Endothelial cell of umbilical vein (primary cell): ENCODE results near the gene HIC2. TPM values are rescaled to one million over a fixed set of nuclear protein-coding genes. Genes with fewer than 3 reads are reported as not detected.

Experiments used
- BruUV-seq: library from RNA; stranded (reverse); fragments of 400-500 nt; replicated peaks from 2 replicates; lab custom pipeline; 2021; lab: Mats Ljungman, UMichigan
- CTCF ChIA-PET: fragments of 300-600, 350-600 bp; sonication (Branson Sonifier 250); formaldehyde crosslinking; loops from one replicate; lab custom pipeline; 2021; ENCODE audit warnings: antibody characterized with exemption, inconsistent platforms; lab: Charles Lee
- POLR2A ChIA-PET: fragments of 300-600, 350-600 bp; sonication (Branson Sonifier 250); formaldehyde crosslinking; loops from one replicate; lab custom pipeline; 2021; ENCODE audit warnings: antibody characterized with exemption, inconsistent platforms; lab: Charles Lee
- DNase-seq: peaks from one replicate; pipeline ENCODE4 v3.0.0-alpha.2; 2011; ENCODE audit warnings: low read depth, low spot score
- FAIRE-seq: peaks from 2 replicates; lab custom pipeline; 2011; peaks lifted over from hg19 to GRCh38; lab: Jason Lieb, UNC
- H2AFZ ChIP-seq: 2 replicates; pipeline ENCODE4 v1.6.0; 2012; ENCODE audit warnings: low read depth, low read length, control low read depth, inconsistent platforms
- H3K27ac ChIP-seq: 2 replicates; pipeline ENCODE4 v1.5.1; 2011; ENCODE audit warnings: low read depth, mild to moderate bottlenecking, control low read depth, low read length, moderate library complexity; ENCODE audit not compliant: insufficient read depth
- H3K27me3 ChIP-seq, 2 experiments: 2 replicates each; pipeline versions ENCODE4 v1.6.0 to v1.6.1; 2011; ENCODE audit warnings: low read length in 2 of 2, mixed read lengths in 1 of 2; ENCODE audit not compliant: control insufficient read depth in 2 of 2, insufficient read depth in 2 of 2
- H3K36me3 ChIP-seq, 2 experiments: 2 replicates in 1 of 2; 3 replicates in 1 of 2; pipeline ENCODE4 v1.5.1; 2011; ENCODE audit warnings: low read length in 2 of 2, mild to moderate bottlenecking in 1 of 2, moderate library complexity in 1 of 2; ENCODE audit not compliant: control insufficient read depth in 2 of 2, insufficient read depth in 2 of 2; ENCODE audit errors: extremely low read depth in 1 of 2
- H3K4me1 ChIP-seq: 3 replicates; pipeline ENCODE4 v1.5.1; 2011; ENCODE audit warnings: mild to moderate bottlenecking, low read length; ENCODE audit not compliant: control insufficient read depth, insufficient read depth; ENCODE audit errors: extremely low read depth
- H3K4me2 ChIP-seq: 2 replicates; pipeline ENCODE4 v1.6.1; 2011; ENCODE audit warnings: low read length, control low read depth, mixed read lengths; ENCODE audit not compliant: insufficient read depth
- H3K4me3 ChIP-seq, 3 experiments: fragments of 200-600 bp in 1 of 3; sonication (generic), shearing (Covaris generic) in 1 of 3; replicated peaks in 1 of 3; 2 replicates each; pipeline ENCODE4 v1.5.1; 2011 to 2016; ENCODE audit warnings: control low read depth in 3 of 3, low read length in 3 of 3, mild to moderate bottlenecking in 2 of 3, inconsistent platforms in 1 of 3, low read depth in 1 of 3, moderate library complexity in 1 of 3; ENCODE audit not compliant: insufficient read depth in 1 of 3
- H3K79me2 ChIP-seq: 2 replicates; pipeline ENCODE4 v1.6.0; 2012; ENCODE audit warnings: low read length, inconsistent platforms; ENCODE audit not compliant: control insufficient read depth, insufficient read depth
- H3K9ac ChIP-seq: replicated peaks from 2 replicates; pipeline ENCODE3; 2011; ENCODE audit warnings: low read length, control low read depth; ENCODE audit not compliant: insufficient read depth; ENCODE audit errors: extremely low read depth
- H3K9me1 ChIP-seq: replicated peaks from 3 replicates; pipeline ENCODE4 v1.6.0; 2011; ENCODE audit warnings: mild to moderate bottlenecking, low read length; ENCODE audit not compliant: control insufficient read depth, insufficient read depth; ENCODE audit errors: extremely low read depth
- H3K9me3 ChIP-seq: replicated peaks from 2 replicates; pipeline ENCODE4 v1.5.1; 2012; ENCODE audit warnings: low read length, inconsistent platforms; ENCODE audit not compliant: control insufficient read depth, insufficient read depth
- H4K20me1 ChIP-seq: replicated peaks from 2 replicates; pipeline ENCODE3; 2011; ENCODE audit warnings: mild to moderate bottlenecking, low read length; ENCODE audit not compliant: control insufficient read depth, insufficient read depth; ENCODE audit errors: extremely low read depth
- EZH2 ChIP-seq: IDR thresholded peaks from 2 replicates; pipeline ENCODE4 v1.6.1; 2012; ENCODE audit warnings: borderline replicate concordance, low read depth, mild to moderate bottlenecking, moderate library complexity, low read length, inconsistent platforms; ENCODE audit not compliant: severe bottlenecking
- FOS ChIP-seq: IDR thresholded peaks from 2 replicates; pipeline ENCODE4 v1.6.1; 2011; ENCODE audit warnings: mild to moderate bottlenecking, low read length, moderate library complexity, borderline replicate concordance; ENCODE audit not compliant: insufficient read depth
- GATA2 ChIP-seq: IDR thresholded peaks from 2 replicates; pipeline ENCODE4 v1.7.0; 2011; ENCODE audit warnings: low read depth, mild to moderate bottlenecking, moderate library complexity, mixed read lengths, low read length; ENCODE audit not compliant: insufficient read length, insufficient read depth
- JUN ChIP-seq: IDR thresholded peaks from 2 replicates; pipeline ENCODE4 v1.6.1; 2011; ENCODE audit warnings: borderline replicate concordance, low read depth; ENCODE audit not compliant: insufficient read length, insufficient read depth
- MYC ChIP-seq: IDR thresholded peaks from one replicate; pipeline ENCODE4 v1.6.1; 2011; ENCODE audit warnings: mild to moderate bottlenecking, low read depth, low read length
- POLR2A ChIP-seq: IDR thresholded peaks from 2 replicates; pipeline ENCODE4 v1.6.1; 2012; ENCODE audit warnings: low read depth, mild to moderate bottlenecking, control low read depth, low read length
- POLR2AphosphoS5 ChIP-seq: IDR thresholded peaks from 2 replicates; pipeline ENCODE4 v1.6.1; 2012; ENCODE audit warnings: low read depth, mild to moderate bottlenecking, control low read depth, low read length, moderate library complexity; ENCODE audit not compliant: insufficient read depth
- dilution Hi-C: fragments of 300-500 bp; cut with MboI; formaldehyde crosslinking; loops from one replicate; pipeline ENCODE4 v1.15.0; 2019; ENCODE audit warnings: low sequenced_read_pairs; ENCODE audit not compliant: extremely low pct_ligation_motif_present
- intact Hi-C: fragments of 100-400 bp; cut with micrococcal nuclease; formaldehyde crosslinking; loops from one replicate; pipeline ENCODE4 v1.10.0; 2022
- polyA plus RNA-seq, 4 experiments: library from polyadenylated mRNA; depleted of rRNA in 3 of 4; stranded (reverse) in 3 of 4; unstranded in 1 of 4; fragments of >200 nt; gene quantifications; 2 replicates each; pipeline versions ENCODE4 v1.2.1 to v1.2.3, GENCODE V29; 2011 to 2012; ENCODE audit warnings: missing spikeins in 1 of 4
- total RNA-seq: library from RNA; stranded (reverse); gene quantifications from 2 replicates; pipeline ENCODE4 v1.2.3, GENCODE V29; 2021
- TF ChIP-seq, protein P1 (sequence below), 2 donors: IDR thresholded peaks; 1 replicate in 1 of 2; 2 replicates in 1 of 2; pipeline ENCODE4 v1.5.1; 2011; ENCODE audit warnings: low read length in 2 of 2, mild to moderate bottlenecking in 2 of 2, moderate library complexity in 2 of 2, control low read depth in 1 of 2, inconsistent platforms in 1 of 2, low read depth in 1 of 2; ENCODE audit not compliant: insufficient read depth in 1 of 2; ENCODE audit errors: extremely low read depth in 1 of 2
- TF ChIP-seq, protein P2 (sequence below): IDR thresholded peaks from 2 replicates; pipeline ENCODE4 v1.6.1; 2011; ENCODE audit not compliant: insufficient read depth, insufficient read length

Gene HIC2
- total and polyA plus RNA-seq, 2 donors (not counting 3 experiments of a cell fraction or from before 2014, with no cell fraction given): 1.9 to 4.9 TPM

DNA sequence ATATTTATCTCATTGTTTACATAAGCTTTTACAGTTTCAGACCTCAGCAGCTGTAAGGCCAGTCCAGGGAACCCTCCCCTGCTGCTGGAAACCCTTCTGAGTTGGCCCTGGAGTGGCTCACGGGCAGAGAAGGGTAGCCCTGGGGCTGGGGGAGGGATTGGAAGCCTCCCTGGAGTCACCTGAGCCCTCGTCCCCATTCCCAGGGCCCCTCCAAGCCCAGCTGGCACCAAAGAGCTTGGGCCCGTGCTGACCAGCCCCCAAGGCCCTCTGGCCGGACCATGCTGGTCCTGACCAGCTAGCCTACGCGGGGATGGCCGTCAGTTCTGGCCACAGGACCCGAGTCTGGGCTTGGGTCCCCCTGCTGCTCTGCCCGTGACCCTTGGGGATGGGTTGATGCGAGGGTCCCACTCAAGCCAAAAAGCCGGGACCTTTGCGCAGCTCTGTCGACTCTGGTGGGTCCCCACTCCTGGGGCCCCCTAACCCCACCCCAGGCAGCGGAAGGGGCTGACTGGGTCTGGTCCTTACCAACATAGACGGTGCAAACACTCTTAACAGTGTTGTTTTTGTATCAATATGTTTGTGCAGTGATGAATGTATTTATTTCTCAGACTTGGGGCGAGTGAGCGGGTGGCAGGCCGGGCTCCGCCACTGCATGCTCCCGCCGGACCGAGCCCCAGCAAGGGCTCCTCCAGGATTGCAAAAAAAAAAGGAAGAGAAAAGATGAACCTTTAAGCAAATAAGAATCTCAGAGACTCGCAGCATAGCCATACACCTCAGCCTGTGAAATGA is 32.6 kb downstream of the HIC2 start:
- CTCF ChIA-PET: no interaction called here
- TF ChIP-seq POLR2A (no peak), MYC (no peak), POLR2AphosphoS5 (no peak), GATA2 (no peak), EZH2 (no peak), JUN (no peak), FOS (no peak)
- TF ChIP-seq, protein P1, sequence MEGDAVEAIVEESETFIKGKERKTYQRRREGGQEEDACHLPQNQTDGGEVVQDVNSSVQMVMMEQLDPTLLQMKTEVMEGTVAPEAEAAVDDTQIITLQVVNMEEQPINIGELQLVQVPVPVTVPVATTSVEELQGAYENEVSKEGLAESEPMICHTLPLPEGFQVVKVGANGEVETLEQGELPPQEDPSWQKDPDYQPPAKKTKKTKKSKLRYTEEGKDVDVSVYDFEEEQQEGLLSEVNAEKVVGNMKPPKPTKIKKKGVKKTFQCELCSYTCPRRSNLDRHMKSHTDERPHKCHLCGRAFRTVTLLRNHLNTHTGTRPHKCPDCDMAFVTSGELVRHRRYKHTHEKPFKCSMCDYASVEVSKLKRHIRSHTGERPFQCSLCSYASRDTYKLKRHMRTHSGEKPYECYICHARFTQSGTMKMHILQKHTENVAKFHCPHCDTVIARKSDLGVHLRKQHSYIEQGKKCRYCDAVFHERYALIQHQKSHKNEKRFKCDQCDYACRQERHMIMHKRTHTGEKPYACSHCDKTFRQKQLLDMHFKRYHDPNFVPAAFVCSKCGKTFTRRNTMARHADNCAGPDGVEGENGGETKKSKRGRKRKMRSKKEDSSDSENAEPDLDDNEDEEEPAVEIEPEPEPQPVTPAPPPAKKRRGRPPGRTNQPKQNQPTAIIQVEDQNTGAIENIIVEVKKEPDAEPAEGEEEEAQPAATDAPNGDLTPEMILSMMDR (IDR thresholded peaks at IDR 0.05; ENCODE audit: extremely low read depth in 1 of 2, insufficient read depth in 1 of 2, low read depth in 1 of 2, low read length in 2 of 2): no peak
- TF ChIP-seq, protein P2, sequence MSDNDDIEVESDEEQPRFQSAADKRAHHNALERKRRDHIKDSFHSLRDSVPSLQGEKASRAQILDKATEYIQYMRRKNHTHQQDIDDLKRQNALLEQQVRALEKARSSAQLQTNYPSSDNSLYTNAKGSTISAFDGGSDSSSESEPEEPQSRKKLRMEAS: no peak
- H3K4me2 ChIP-seq: no peak overlapping the region
- H3K9me3 ChIP-seq: no peaks in the 10 kb centered on the region
- no peaks in the 10 kb centered on the region for H3K27me3 ChIP-seq
- H3K27ac ChIP-seq: no peak overlapping the region
- no peaks in the 10 kb centered on the region for H3K9me1 ChIP-seq
- dilution Hi-C loops: no loop called here
- no TSS peak for BruUV-seq
- no peak overlapping the region for H3K9ac ChIP-seq
- peaks cover 0 to 7% of the 10 kb centered on the region in 2 experiments for H3K36me3 ChIP-seq
- H3K4me3 ChIP-seq: no peak overlapping the region
- H3K4me1 ChIP-seq: no peaks in the 10 kb centered on the region
- FAIRE-seq (no peak), DNase-seq (no peak)
- no peaks in the 10 kb centered on the region for H3K79me2 ChIP-seq
- H2AFZ ChIP-seq: no peak overlapping the region
- intact Hi-C loops: no loop called here
- POLR2A ChIA-PET: no interaction called here
- H4K20me1 ChIP-seq: no peaks in the 10 kb centered on the region
